OCI-LY3 (cell line): ENCODE data around the gene MGMT.

ENCODE experiments used
- H2AFZ ChIP-seq: fragments of 200-600, 300-600 bp; shearing (Covaris generic); 2 replicates; pipeline ENCODE4 v1.6.0; 2014; ENCODE audit warnings: antibody characterized with exemption, low read depth, low read length
- H3K27ac ChIP-seq: fragments of 200-600, 300-600 bp; sonication (generic); 2 replicates; pipeline ENCODE4 v1.5.1; 2014; ENCODE audit warnings: mild to moderate bottlenecking, low read length, moderate library complexity, mixed read lengths
- H3K27me3 ChIP-seq: fragments of 200-600, 300-600 bp; sonication (generic); 2 replicates; pipeline ENCODE4 v1.6.1; 2014; ENCODE audit warnings: low read depth, low read length, mixed read lengths
- H3K36me3 ChIP-seq: fragments of 200-600, 300-600 bp; sonication (generic); replicated peaks from 2 replicates; pipeline ENCODE3; 2014; ENCODE audit warnings: low read depth, low read length, mixed read lengths
- H3K4me1 ChIP-seq: fragments of 300-600, 200-600 bp; sonication (generic); 2 replicates; pipeline ENCODE4 v1.6.1; 2014; ENCODE audit warnings: low read length, mixed read lengths
- H3K4me2 ChIP-seq: fragments of 200-600, 300-600 bp; sonication (generic); 2 replicates; pipeline ENCODE4 v1.6.1; 2014; ENCODE audit warnings: low read length, mixed read lengths
- H3K4me3 ChIP-seq: fragments of 300-600, 200-600 bp; sonication (generic); 2 replicates; pipeline ENCODE4 v1.5.1; 2014; ENCODE audit warnings: antibody characterized with exemption, mild to moderate bottlenecking, low read length, moderate library complexity
- H3K79me2 ChIP-seq: fragments of 300-600, 200-600 bp; shearing (Covaris generic); 2 replicates; pipeline ENCODE4 v1.6.1; 2014; ENCODE audit warnings: mild to moderate bottlenecking, low read length, mixed read lengths
- H3K9ac ChIP-seq: fragments of 300-600, 200-600 bp; shearing (Covaris generic); 2 replicates; pipeline ENCODE4 v1.6.0; 2014; ENCODE audit warnings: mild to moderate bottlenecking, low read length, moderate library complexity
- H3K9me3 ChIP-seq: fragments of 200-600, 300-600 bp; shearing (Covaris generic); 2 replicates; pipeline ENCODE4 v1.6.1; 2014; ENCODE audit warnings: low read length, mixed read lengths; ENCODE audit not compliant: insufficient read depth
- H4K20me1 ChIP-seq: fragments of 200-600, 300-600 bp; sonication (generic); 2 replicates; pipeline ENCODE4 v1.6.1; 2016; ENCODE audit warnings: low read length, mixed read lengths; ENCODE audit not compliant: insufficient read depth
- EZH2phosphoT487 ChIP-seq: fragments of 200-600 bp; shearing (Covaris generic); IDR thresholded peaks from 2 replicates; pipeline ENCODE4 v1.6.1; 2018; ENCODE audit warnings: antibody characterized with exemption, mixed run types, low read depth
- TF ChIP-seq, protein P1 (sequence below): fragments of 200-600, 300-600 bp; sonication (generic); IDR thresholded peaks from 2 replicates; pipeline ENCODE4 v1.5.1; 2014; ENCODE audit warnings: antibody characterized with exemption, low read length, low read depth

Gene MGMT

DNA sequence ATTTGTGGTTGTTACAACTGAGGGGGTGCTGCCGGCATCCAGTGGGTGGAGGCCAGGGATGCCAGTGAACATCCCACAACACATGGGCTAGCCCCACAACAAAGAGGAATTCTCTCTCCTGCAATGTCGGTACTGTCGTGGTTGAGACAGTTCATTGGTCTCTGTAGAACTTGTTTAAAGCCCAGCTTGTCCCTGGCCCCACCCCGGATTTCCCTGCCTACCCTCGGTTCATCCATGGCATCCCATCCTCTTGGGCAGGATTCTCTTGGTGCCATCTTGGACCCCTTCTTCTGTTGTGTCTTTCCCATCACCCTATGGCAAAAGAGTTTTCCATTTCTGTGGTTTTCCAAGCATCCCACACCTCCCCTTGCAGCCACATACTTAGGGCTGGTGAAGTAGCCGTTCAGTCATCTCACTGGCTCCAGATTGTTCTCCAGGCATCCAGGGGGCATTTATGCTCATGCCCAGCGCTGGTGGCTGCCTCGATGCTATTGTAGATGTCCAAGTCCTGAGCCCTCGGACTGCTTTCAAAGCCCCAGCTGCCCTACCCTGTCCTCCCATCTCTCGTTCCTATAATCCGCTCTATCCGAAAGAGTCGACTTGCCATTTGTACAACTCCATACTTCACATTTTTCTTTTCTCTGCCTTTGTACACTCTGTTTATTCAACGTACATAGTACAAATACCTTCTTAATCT lies 39.2 kb downstream of the MGMT start:
- Histone ChIP-seq H3K27me3 (no peaks in the 10 kb centered on the region), H3K9me3 (no peaks in the 10 kb centered on the region), H3K27ac (no peak overlapping the region), H4K20me1 (no peaks in the 10 kb centered on the region), H3K36me3 (no peaks in the 10 kb centered on the region), H3K9ac (no peak overlapping the region), H3K4me2 (no peak overlapping the region), H2AFZ (no peak overlapping the region), H3K4me3 (no peak overlapping the region), H3K4me1 (no peaks in the 10 kb centered on the region), H3K79me2 (no peaks in the 10 kb centered on the region)
- TF ChIP-seq, protein P1, sequence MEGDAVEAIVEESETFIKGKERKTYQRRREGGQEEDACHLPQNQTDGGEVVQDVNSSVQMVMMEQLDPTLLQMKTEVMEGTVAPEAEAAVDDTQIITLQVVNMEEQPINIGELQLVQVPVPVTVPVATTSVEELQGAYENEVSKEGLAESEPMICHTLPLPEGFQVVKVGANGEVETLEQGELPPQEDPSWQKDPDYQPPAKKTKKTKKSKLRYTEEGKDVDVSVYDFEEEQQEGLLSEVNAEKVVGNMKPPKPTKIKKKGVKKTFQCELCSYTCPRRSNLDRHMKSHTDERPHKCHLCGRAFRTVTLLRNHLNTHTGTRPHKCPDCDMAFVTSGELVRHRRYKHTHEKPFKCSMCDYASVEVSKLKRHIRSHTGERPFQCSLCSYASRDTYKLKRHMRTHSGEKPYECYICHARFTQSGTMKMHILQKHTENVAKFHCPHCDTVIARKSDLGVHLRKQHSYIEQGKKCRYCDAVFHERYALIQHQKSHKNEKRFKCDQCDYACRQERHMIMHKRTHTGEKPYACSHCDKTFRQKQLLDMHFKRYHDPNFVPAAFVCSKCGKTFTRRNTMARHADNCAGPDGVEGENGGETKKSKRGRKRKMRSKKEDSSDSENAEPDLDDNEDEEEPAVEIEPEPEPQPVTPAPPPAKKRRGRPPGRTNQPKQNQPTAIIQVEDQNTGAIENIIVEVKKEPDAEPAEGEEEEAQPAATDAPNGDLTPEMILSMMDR = no peak
- no peak for TF ChIP-seq EZH2phosphoT487

DNA sequence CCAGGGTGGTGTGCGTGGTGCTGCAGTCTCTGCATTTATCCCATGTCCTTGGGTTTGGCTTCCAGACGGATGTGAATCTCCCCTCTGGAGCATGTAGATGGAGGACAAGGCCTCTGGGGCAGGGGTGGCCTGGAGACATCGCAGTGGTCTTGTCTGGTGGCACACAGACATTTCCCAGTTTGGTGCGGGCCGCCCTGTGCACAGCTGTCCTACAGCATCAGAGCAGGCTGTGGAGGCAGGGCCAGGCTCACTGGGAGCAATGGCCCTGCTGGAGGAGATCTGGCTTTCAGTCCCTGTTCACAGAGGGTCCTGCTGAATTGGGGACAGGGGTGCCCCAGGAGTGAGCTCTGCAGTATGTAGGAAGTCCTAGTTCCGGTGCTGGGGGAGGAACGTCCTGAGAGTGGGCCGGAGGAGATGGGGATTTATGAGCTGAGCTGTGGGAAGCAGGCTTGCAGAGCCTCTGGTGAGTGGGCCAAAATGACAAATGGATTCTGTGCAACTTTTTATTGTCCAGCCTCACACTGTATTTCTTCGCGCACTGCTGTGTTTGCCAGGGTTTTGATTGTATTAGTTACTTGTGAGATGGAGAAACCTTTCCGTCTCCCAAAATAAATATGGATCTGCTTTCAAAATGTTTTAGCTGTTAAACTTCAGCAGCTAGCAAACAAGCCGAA lies 40.3 kb downstream of the MGMT start:
- H3K4me3 ChIP-seq = no peak overlapping the region
- no peaks in the 10 kb centered on the region for H3K9me3 ChIP-seq
- H3K27me3 ChIP-seq = no peaks in the 10 kb centered on the region
- no peak overlapping the region for H3K27ac ChIP-seq
- no peak overlapping the region for H3K4me2 ChIP-seq
- no peak overlapping the region for H2AFZ ChIP-seq
- H3K36me3 ChIP-seq = no peaks in the 10 kb centered on the region
- H3K4me1 ChIP-seq = no peaks in the 10 kb centered on the region
- H3K9ac ChIP-seq = no peak overlapping the region
- no peaks in the 10 kb centered on the region for H3K79me2 ChIP-seq
- TF ChIP-seq EZH2phosphoT487 = no peak
- TF ChIP-seq, protein P1 = no peak
- no peaks in the 10 kb centered on the region for H4K20me1 ChIP-seq

DNA sequence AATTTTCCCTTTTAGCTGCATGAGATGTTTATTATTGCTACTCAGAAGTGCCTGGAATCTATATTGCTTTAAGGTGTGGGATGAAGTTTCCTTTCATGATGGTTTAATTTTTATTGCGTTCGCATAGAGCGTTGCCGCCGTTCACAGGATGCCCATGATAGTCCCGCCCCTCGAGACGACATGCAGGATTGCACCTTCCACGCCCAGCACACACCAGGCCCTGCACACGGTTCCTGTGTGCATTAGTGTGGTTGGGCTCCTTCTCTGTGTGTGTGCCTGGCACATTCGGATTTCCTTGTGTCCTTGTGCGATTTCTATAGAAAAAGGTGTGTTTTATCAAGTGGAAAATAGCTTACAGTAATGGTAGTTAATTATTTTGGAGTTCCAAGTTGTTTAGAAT lies 42.1 kb downstream of the MGMT start:
- H3K79me2 ChIP-seq = no peaks in the 10 kb centered on the region
- no peak overlapping the region for H3K4me3 ChIP-seq
- no peaks in the 10 kb centered on the region for H4K20me1 ChIP-seq
- no peaks in the 10 kb centered on the region for H3K9me3 ChIP-seq
- no peaks in the 10 kb centered on the region for H3K4me1 ChIP-seq
- TF ChIP-seq, protein P1 = no peak
- no peak for TF ChIP-seq EZH2phosphoT487
- H3K9ac ChIP-seq = no peak overlapping the region
- H3K4me2 ChIP-seq = no peak overlapping the region
- no peaks in the 10 kb centered on the region for H3K36me3 ChIP-seq
- H2AFZ ChIP-seq = no peak overlapping the region
- no peaks in the 10 kb centered on the region for H3K27me3 ChIP-seq
- no peak overlapping the region for H3K27ac ChIP-seq

DNA sequence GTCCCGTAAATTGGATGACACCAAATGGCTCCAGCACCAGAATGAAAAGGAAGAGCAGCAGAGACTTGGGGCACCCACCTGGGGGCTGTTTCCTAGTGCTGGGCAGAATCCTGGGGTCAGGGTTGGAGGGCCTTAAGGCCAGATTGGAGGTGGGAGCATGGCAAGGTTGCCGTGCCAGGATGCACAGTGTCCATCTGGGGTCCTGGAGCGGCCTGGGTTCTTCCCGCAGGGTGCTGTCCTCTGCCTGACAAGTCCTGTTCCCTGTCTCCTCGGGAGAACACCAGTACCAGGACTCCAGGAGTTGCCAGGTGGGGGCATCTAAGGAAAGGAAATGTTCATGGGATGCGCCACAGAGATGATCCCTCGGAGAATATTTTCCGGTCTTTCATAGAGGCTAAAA lies 42.8 kb downstream of the MGMT start:
- Histone ChIP-seq H3K27ac (no peak overlapping the region), H3K27me3 (no peaks in the 10 kb centered on the region), H3K9me3 (no peaks in the 10 kb centered on the region), H3K4me1 (no peaks in the 10 kb centered on the region), H3K9ac (no peak overlapping the region), H2AFZ (no peak overlapping the region), H3K79me2 (no peaks in the 10 kb centered on the region), H4K20me1 (no peaks in the 10 kb centered on the region), H3K4me2 (no peak overlapping the region), H3K4me3 (no peak overlapping the region), H3K36me3 (no peaks in the 10 kb centered on the region)
- TF ChIP-seq EZH2phosphoT487 = no peak
- TF ChIP-seq, protein P1 = no peak
